ENCODE measurements around the gene KCNQ1.

KCNQ1 gene

GRCh38 chr11:2643746-2644145 is 198.9 kb downstream of the KCNQ1 start:
- Histone ChIP-seq H3K36me3 (ENCODE audit: low read length) (no peaks in the 10 kb centered on the region), H2AFZ (ENCODE audit: low read depth, low read length, severe bottlenecking) (no peak overlapping the region), H3K9me3 (ENCODE audit: insufficient read depth, low read length) (0 out of 2 replicates have a peak, but pooled peaks cover 5% of the 10 kb centered on the region), H3K4me2 (ENCODE audit: low read depth, low read length, poor library complexity, severe bottlenecking) (no peak overlapping the region), H3K9ac (ENCODE audit: low read length) (no peak overlapping the region), H3F3A (ENCODE audit: insufficient read depth) (no peaks in the 10 kb centered on the region), H3K9me2 (replicated peaks; ENCODE audit: insufficient read depth, low read length) (no peaks in the 10 kb centered on the region), H3K27ac (ENCODE audit: low read depth, low read length) (no peak overlapping the region), H4K20me1 (ENCODE audit: low read depth, low read length) (no peaks in the 10 kb centered on the region), H3K79me2 (ENCODE audit: insufficient read depth, low read length) (no peaks in the 10 kb centered on the region), H3K4me3 (ENCODE audit: insufficient read depth, low read length, poor library complexity, severe bottlenecking) (no peak overlapping the region), H3K27me3 (ENCODE audit: low read length) (no peaks in the 10 kb centered on the region; the same call in 1 of the 2 replicates)
- no peak for TF ChIP-seq EZH2phosphoT487 (conservative IDR thresholded peaks at IDR 0.05; ENCODE audit: low read length)
- TF ChIP-seq CTCF (IDR thresholded peaks at IDR 0.05; ENCODE audit: insufficient read depth, low read length, poor library complexity, severe bottlenecking), result no peak

DNA sequence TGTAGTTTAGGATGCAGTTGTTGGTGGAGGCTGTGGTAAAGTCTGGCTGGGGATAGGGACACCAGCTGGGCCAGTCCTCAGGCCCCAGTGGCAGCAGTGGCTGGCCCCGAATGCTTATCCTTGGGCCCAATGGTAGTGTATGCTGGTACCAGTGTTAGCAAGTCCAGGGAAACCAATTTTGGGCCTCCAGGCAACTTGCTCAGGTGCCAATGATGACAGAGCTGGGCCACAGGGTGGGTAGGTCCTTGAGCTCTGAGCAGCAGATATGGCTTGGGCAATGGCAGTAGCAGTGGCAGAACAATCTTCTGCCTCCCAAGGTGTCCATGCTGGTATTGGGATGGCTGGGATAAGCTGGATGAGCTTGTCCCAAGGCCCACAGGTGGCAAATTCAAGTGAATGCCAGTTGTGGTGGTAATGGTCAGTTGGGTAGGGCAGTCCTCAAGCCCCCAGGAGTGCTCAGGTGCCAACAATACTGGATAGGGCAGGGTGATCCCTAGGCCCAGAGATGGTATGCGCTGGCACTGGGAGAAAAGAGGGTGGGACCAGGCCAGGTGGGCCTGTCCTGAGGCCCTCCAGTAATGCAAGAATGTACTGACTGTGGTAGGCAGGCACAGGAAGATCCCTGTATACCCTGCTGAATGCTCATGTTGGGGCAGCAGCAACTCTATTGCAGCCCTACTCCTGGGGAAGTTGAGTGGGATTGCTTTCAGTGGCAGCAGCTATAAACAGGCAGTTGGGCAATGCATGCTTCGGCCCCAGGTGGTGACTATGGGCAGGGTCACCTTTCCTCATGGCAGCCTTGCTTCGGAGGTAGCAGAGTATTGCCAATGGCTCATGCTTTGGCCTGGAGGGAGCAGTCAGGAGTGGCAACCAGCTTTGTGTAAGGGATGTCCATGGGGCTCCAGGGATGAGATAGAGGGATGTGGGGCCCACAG is 200.3 kb downstream of the KCNQ1 start:
- Histone ChIP-seq H3K4me3 (ENCODE audit: insufficient read depth, low read length, poor library complexity, severe bottlenecking) (no peak overlapping the region), H3K4me2 (ENCODE audit: low read depth, low read length, poor library complexity, severe bottlenecking) (no peak overlapping the region), H3K9me2 (replicated peaks; ENCODE audit: insufficient read depth, low read length) (no peaks in the 10 kb centered on the region), H3K36me3 (ENCODE audit: low read length) (no peaks in the 10 kb centered on the region), H4K20me1 (ENCODE audit: low read depth, low read length) (no peaks in the 10 kb centered on the region), H2AFZ (ENCODE audit: low read depth, low read length, severe bottlenecking) (no peak overlapping the region), H3K27ac (ENCODE audit: low read depth, low read length) (no peak overlapping the region), H3K9ac (ENCODE audit: low read length) (no peak overlapping the region), H3K79me2 (ENCODE audit: insufficient read depth, low read length) (no peaks in the 10 kb centered on the region), H3K27me3 (ENCODE audit: low read length) (peaks cover 5% of the 10 kb centered on the region; the same call in 1 of the 2 replicates), H3F3A (ENCODE audit: insufficient read depth) (no peaks in the 10 kb centered on the region), H3K9me3 (ENCODE audit: insufficient read depth, low read length) (peaks cover 14% of the 10 kb centered on the region; the same call in 1 of the 2 replicates)
- TF ChIP-seq EZH2phosphoT487 (conservative IDR thresholded peaks at IDR 0.05; ENCODE audit: low read length), result no peak
- no peak for TF ChIP-seq CTCF (IDR thresholded peaks at IDR 0.05; ENCODE audit: insufficient read depth, low read length, poor library complexity, severe bottlenecking)

DNA sequence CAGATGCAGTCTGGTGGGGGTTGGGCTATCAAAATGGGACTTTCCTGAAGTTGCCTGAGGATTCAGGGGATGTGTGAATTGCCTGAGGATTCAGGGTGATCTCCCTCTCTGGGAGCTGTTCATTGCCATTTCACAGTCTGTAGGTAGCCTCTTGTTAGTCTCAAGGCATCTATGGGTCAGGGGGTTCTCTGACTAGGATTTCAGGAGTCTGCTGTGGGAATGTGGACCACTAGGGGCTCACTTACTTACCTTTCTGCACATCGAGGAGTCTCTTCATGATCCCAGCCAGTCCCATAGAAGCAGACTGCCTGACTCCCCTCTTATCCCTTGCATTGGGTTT is 200.9 kb downstream of the KCNQ1 start:
- Histone ChIP-seq H3K9me3 (ENCODE audit: insufficient read depth, low read length) (peaks cover 14% of the 10 kb centered on the region; the same call in 1 of the 2 replicates), H3K27me3 (ENCODE audit: low read length) (peaks cover 5% of the 10 kb centered on the region; the same call in 1 of the 2 replicates), H3F3A (ENCODE audit: insufficient read depth) (no peaks in the 10 kb centered on the region), H3K9me2 (replicated peaks; ENCODE audit: insufficient read depth, low read length) (no peaks in the 10 kb centered on the region), H3K27ac (ENCODE audit: low read depth, low read length) (no peak overlapping the region), H3K4me3 (ENCODE audit: insufficient read depth, low read length, poor library complexity, severe bottlenecking) (no peak overlapping the region), H3K9ac (ENCODE audit: low read length) (no peak overlapping the region), H4K20me1 (ENCODE audit: low read depth, low read length) (no peaks in the 10 kb centered on the region), H3K4me2 (ENCODE audit: low read depth, low read length, poor library complexity, severe bottlenecking) (no peak overlapping the region), H3K36me3 (ENCODE audit: low read length) (no peaks in the 10 kb centered on the region), H3K79me2 (ENCODE audit: insufficient read depth, low read length) (no peaks in the 10 kb centered on the region), H2AFZ (ENCODE audit: low read depth, low read length, severe bottlenecking) (no peak overlapping the region)
- TF ChIP-seq CTCF (IDR thresholded peaks at IDR 0.05; ENCODE audit: insufficient read depth, low read length, poor library complexity, severe bottlenecking) (no peak), EZH2phosphoT487 (conservative IDR thresholded peaks at IDR 0.05; ENCODE audit: low read length) (no peak)
